Stimulated activated CD4-positive, alpha-beta T cell treated with anti-CD3 and anti-CD28 coated beads, Interleukin-12 subunit alpha, Interleukin-12 subunit beta, amount 100 ng/mL, for 4 hours (primary cell): ENCODE results near the gene KIF26A.
A peak's percentile ranks its signal among the peaks of the same experiment; 100 is the strongest.

Experiments
- DNase-seq: peaks from one replicate; pipeline ENCODE4 v3.0.0-alpha.2; 2020

KIF26A gene

GRCh38 chr14:104212206-104213095, 74.1 kb downstream of the KIF26A start:
- DNase-seq: no peak

GRCh38 chr14:104213301-104214034, 75.1 kb downstream of the KIF26A start:
- DNase-seq: no peak

GRCh38 chr14:104214431-104215218, 76.2 kb downstream of the KIF26A start:
- DNase-seq: no peak

GRCh38 chr14:104215706-104216334, 77.4 kb downstream of the KIF26A start:
- DNase-seq: no peak

- DNase-seq: no peak
Measured at GRCh38 chr14:104216457-104216856, 78.1 kb downstream of the KIF26A start.

GRCh38 chr14:104217486-104218360, 79.3 kb downstream of the KIF26A start:
- DNase-seq: no peak

- DNase-seq: no peak
Measured at GRCh38 chr14:104218361-104219180, 80.2 kb downstream of the KIF26A start.

GRCh38 chr14:104219731-104220214, 81.4 kb downstream of the KIF26A start:
- no peak for DNase-seq

- DNase-seq: no peak
Measured at GRCh38 chr14:104220215-104221070, 82.1 kb downstream of the KIF26A start.

- no peak for DNase-seq
Measured at GRCh38 chr14:104221071-104221625, 82.8 kb downstream of the KIF26A start.

GRCh38 chr14:104221636-104222369, 83.4 kb downstream of the KIF26A start:
- DNase-seq: no peak

GRCh38 chr14:104222396-104223036, 84.1 kb downstream of the KIF26A start:
- DNase-seq: no peak

- no peak for DNase-seq
Measured at GRCh38 chr14:104223101-104224041, 85.0 kb downstream of the KIF26A start.

GRCh38 chr14:104224131-104224505, 85.7 kb downstream of the KIF26A start:
- no peak for DNase-seq

GRCh38 chr14:104224506-104225277, 86.3 kb downstream of the KIF26A start:
- peak; percentile 39 for DNase-seq
